Panc1 (cell line): ENCODE data around the gene CAPN10. TPM values are rescaled to one million over a fixed set of nuclear protein-coding genes. Genes with fewer than 3 reads are reported as not detected.

Source experiments
- ATAC-seq: fragments of 200-7000 bp; cut with Tn5 transposase; 2 replicates; pipeline ENCODE4 v1.9.1; 2020; ENCODE audit warnings: mild to moderate bottlenecking, moderate library complexity
- BruUV-seq: library from RNA; stranded (reverse); fragments of 400-500 nt; replicated peaks from 2 replicates; lab custom pipeline; 2021; lab: Mats Ljungman, UMichigan
- CTCF ChIA-PET: fragments of 300-600 bp; sonication (Branson Sonifier 250); formaldehyde crosslinking; loops from one replicate; lab custom pipeline; 2022; ENCODE audit warnings: antibody characterized with exemption; lab: Charles Lee
- POLR2A ChIA-PET: fragments of 300-600 bp; sonication (Branson Sonifier 250); formaldehyde crosslinking; loops from one replicate; lab custom pipeline; 2022; ENCODE audit warnings: antibody characterized with exemption; lab: Charles Lee
- DNase-seq: peaks from one replicate; pipeline ENCODE4 v3.0.0-alpha.2; 2010; ENCODE audit warnings: low read depth, low spot score
- H3K27ac ChIP-seq: 2 replicates; pipeline ENCODE4 v1.5.1; 2011; ENCODE audit warnings: mild to moderate bottlenecking, low read length, inconsistent platforms
- H3K27me3 ChIP-seq: fragments of 200-500 bp; sonication (Bioruptor generic); 2 replicates; pipeline ENCODE4 v1.6.0; 2014; ENCODE audit warnings: low read length, inconsistent platforms; ENCODE audit not compliant: control insufficient read depth, insufficient read depth
- H3K36me3 ChIP-seq: fragments of 200-500 bp; sonication (Bioruptor generic); 2 replicates; pipeline ENCODE4 v1.5.1; 2014; ENCODE audit warnings: inconsistent platforms, mild to moderate bottlenecking, low read length, moderate library complexity; ENCODE audit not compliant: control insufficient read depth, insufficient read depth
- H3K4me1 ChIP-seq: 2 replicates; pipeline ENCODE4 v1.5.1; 2011; ENCODE audit warnings: inconsistent platforms, mild to moderate bottlenecking, low read length, moderate library complexity; ENCODE audit not compliant: control insufficient read depth, insufficient read depth
- H3K4me3 ChIP-seq, 2 experiments: 2 replicates each; pipeline ENCODE4 v1.5.1; 2011 to 2012; ENCODE audit warnings: low read depth in 2 of 2, low read length in 2 of 2, mild to moderate bottlenecking in 2 of 2, inconsistent platforms in 1 of 2, moderate library complexity in 1 of 2
- H3K9me3 ChIP-seq: fragments of 200-500 bp; sonication (Bioruptor generic); 2 replicates; pipeline ENCODE4 v1.5.1; 2014; ENCODE audit warnings: low read depth, mild to moderate bottlenecking, inconsistent platforms, low read length, moderate library complexity; ENCODE audit not compliant: control insufficient read depth, insufficient read depth
- POLR2AphosphoS5 ChIP-seq: IDR thresholded peaks from 2 replicates; pipeline ENCODE4 v1.6.1; 2012; ENCODE audit warnings: mild to moderate bottlenecking, low read depth, low read length, moderate library complexity
- SIN3A ChIP-seq: IDR thresholded peaks from 2 replicates; pipeline ENCODE4 v1.6.1; 2012; ENCODE audit warnings: low read depth, mild to moderate bottlenecking, low read length, moderate library complexity, borderline replicate concordance; ENCODE audit not compliant: insufficient read depth
- TCF7L2 ChIP-seq: IDR thresholded peaks from 2 replicates; pipeline ENCODE4 v1.6.1; 2011; ENCODE audit warnings: mild to moderate bottlenecking, low read depth, low read length, inconsistent platforms
- in situ Hi-C: cut with HindIII; loops from 2 replicates; pipeline ENCODE4 v1.10.0; 2016; ENCODE audit warnings: low sequenced_read_pairs, low pct_unique_long_range_greater_than_20kb
- intact Hi-C: fragments of 100-400 bp; cut with micrococcal nuclease; formaldehyde crosslinking; loops from one replicate; pipeline ENCODE4 v1.10.0; 2022; ENCODE audit not compliant: unreplicated experiment
- total RNA-seq: library from RNA; stranded (reverse); gene quantifications from one replicate; pipeline ENCODE4 v1.2.1, GENCODE V29; 2021; ENCODE audit not compliant: unreplicated experiment
- TF ChIP-seq, protein P1 (sequence below): fragments of 450-650 bp; IDR thresholded peaks from 2 replicates; pipeline ENCODE4 v1.5.1; 2017; ENCODE audit warnings: mild to moderate bottlenecking
- TF ChIP-seq, protein P2 (sequence below), 2 experiments: IDR thresholded peaks; 2 replicates each; pipeline ENCODE4 v1.6.1; 2011 to 2012; ENCODE audit warnings: low read depth in 2 of 2, control low read depth in 1 of 2, low read length in 1 of 2, mild to moderate bottlenecking in 1 of 2, moderate library complexity in 1 of 2; ENCODE audit not compliant: insufficient read depth in 1 of 2

Gene CAPN10
- total RNA-seq, 1 experiment from 2014 or later, result 38.6 TPM

DNA sequence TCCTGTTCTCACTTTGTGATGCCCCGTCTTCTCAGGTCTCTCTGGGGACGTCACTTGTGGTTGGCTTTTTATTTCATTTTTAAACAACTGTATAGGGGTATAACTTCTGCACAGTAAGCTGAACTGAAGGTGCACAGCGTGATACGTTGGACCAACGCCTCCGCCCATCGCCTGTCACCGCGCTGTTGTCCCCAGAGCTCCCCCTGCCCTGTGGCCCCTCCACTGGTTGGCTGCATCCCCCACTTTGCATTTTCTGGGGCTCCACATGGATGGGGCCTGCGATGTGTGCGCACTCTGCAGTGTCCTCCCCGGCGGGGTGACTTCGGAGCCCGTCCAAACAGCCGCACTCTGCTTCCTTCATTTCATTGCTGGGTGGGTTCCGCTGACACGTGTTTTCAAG is 53.0 kb downstream of the CAPN10 start:
- Histone ChIP-seq H3K4me1 (no peaks in the 10 kb centered on the region), H3K36me3 (no peaks in the 10 kb centered on the region), H3K4me3 (no peak overlapping the region), H3K9me3 (no peaks in the 10 kb centered on the region), H3K27me3 (no peaks in the 10 kb centered on the region), H3K27ac (no peak overlapping the region)
- intact Hi-C loops (no loop called here), in situ Hi-C loops (no loop called here)
- no peak for ATAC-seq
- BruUV-seq, result no TSS peak
- POLR2A ChIA-PET, result no interaction called here
- no peak for DNase-seq
- CTCF ChIA-PET, result no interaction called here
- TF ChIP-seq, protein P1, sequence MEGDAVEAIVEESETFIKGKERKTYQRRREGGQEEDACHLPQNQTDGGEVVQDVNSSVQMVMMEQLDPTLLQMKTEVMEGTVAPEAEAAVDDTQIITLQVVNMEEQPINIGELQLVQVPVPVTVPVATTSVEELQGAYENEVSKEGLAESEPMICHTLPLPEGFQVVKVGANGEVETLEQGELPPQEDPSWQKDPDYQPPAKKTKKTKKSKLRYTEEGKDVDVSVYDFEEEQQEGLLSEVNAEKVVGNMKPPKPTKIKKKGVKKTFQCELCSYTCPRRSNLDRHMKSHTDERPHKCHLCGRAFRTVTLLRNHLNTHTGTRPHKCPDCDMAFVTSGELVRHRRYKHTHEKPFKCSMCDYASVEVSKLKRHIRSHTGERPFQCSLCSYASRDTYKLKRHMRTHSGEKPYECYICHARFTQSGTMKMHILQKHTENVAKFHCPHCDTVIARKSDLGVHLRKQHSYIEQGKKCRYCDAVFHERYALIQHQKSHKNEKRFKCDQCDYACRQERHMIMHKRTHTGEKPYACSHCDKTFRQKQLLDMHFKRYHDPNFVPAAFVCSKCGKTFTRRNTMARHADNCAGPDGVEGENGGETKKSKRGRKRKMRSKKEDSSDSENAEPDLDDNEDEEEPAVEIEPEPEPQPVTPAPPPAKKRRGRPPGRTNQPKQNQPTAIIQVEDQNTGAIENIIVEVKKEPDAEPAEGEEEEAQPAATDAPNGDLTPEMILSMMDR, result no peak
- TF ChIP-seq TCF7L2 (no peak), POLR2AphosphoS5 (no peak), SIN3A (no peak)
- TF ChIP-seq, protein P2, sequence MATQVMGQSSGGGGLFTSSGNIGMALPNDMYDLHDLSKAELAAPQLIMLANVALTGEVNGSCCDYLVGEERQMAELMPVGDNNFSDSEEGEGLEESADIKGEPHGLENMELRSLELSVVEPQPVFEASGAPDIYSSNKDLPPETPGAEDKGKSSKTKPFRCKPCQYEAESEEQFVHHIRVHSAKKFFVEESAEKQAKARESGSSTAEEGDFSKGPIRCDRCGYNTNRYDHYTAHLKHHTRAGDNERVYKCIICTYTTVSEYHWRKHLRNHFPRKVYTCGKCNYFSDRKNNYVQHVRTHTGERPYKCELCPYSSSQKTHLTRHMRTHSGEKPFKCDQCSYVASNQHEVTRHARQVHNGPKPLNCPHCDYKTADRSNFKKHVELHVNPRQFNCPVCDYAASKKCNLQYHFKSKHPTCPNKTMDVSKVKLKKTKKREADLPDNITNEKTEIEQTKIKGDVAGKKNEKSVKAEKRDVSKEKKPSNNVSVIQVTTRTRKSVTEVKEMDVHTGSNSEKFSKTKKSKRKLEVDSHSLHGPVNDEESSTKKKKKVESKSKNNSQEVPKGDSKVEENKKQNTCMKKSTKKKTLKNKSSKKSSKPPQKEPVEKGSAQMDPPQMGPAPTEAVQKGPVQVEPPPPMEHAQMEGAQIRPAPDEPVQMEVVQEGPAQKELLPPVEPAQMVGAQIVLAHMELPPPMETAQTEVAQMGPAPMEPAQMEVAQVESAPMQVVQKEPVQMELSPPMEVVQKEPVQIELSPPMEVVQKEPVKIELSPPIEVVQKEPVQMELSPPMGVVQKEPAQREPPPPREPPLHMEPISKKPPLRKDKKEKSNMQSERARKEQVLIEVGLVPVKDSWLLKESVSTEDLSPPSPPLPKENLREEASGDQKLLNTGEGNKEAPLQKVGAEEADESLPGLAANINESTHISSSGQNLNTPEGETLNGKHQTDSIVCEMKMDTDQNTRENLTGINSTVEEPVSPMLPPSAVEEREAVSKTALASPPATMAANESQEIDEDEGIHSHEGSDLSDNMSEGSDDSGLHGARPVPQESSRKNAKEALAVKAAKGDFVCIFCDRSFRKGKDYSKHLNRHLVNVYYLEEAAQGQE (IDR thresholded peaks at IDR 0.05; ENCODE audit: insufficient read depth in 1 of 2, low read depth in 2 of 2, low read length in 1 of 2), result no peak

DNA sequence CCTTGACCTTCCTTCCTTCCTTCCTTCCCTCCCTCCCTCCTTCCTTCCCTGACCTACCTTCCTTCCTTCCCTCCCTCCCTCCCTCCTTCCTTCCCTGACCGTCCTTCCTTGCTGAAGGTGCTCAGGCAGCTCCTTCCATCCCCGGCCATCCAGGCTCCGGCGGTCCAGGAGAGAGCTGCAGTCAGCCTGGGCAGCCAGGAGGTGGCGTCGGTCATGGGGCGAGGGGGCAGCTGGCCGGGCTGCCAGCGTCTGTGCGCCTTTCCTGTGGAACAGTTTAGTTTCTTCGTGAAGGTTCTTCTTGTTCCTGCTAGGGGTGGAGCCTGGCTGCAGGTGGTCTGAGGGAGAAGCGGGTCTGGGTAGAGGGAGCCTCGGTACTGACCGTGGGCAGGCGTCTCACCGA is 54.4 kb downstream of the CAPN10 start:
- intact Hi-C loops (no loop called here), in situ Hi-C loops (no loop called here)
- Histone ChIP-seq H3K4me3 (no peak overlapping the region), H3K9me3 (no peaks in the 10 kb centered on the region), H3K27ac (no peak overlapping the region), H3K36me3 (no peaks in the 10 kb centered on the region), H3K4me1 (no peaks in the 10 kb centered on the region), H3K27me3 (no peaks in the 10 kb centered on the region)
- BruUV-seq, result no TSS peak
- DNase-seq (no peak), ATAC-seq (peak; percentile 89)
- CTCF ChIA-PET, result interaction anchor here (0.7 kb wide), 3 partner anchors 199 to 1002 kb away, joined by 3 to 4 read pairs (median 3); no protein-coding TSS in a partner anchor
- POLR2A ChIA-PET, result no interaction called here
- TF ChIP-seq, protein P1, result no peak; the same call in 1 of the 2 replicates
- no peak for TF ChIP-seq POLR2AphosphoS5
- no peak for TF ChIP-seq TCF7L2
- no peak for TF ChIP-seq SIN3A
- TF ChIP-seq, protein P2 (IDR thresholded peaks at IDR 0.05; ENCODE audit: insufficient read depth in 1 of 2, low read depth in 2 of 2, low read length in 1 of 2), result no peak
